PC-3 (cell line): Measurements from ENCODE around the gene SSNA1.

Source experiments
- CTCF ChIP-seq: fragments of 300-600 bp; sonication (generic); conservative IDR thresholded peaks from 2 replicates; pipeline ENCODE4 v1.5.1; 2017; ENCODE audit warnings: antibody characterized with exemption, low read depth, mild to moderate bottlenecking, low read length
- EZH2phosphoT487 ChIP-seq: fragments of 300-600 bp; sonication (generic); IDR thresholded peaks from 2 replicates; pipeline ENCODE4 v1.6.1; 2018; ENCODE audit warnings: mild to moderate bottlenecking, antibody characterized with exemption, low read length, borderline replicate concordance

DNA sequence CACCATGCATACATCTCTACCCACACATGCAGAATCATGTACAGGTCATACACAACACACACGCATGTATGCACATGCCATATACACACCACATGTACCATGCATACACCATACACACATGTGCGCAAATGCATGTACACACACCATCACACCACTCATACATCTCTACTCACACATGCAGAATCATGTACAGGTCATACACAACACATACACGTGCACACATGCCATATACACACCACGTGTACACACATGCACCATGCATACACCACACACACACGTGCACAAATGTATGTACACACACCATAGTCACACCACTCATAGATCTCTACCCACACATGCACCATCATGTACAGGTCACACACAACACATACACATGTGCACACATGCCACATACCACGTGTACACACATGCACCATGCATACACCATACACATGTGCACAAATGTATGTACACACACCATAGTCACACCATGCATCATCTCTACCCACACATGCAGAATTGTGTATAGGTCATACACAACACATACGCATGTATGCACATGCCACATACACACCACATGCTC is 35.6 kb upstream of the SSNA1 start:
- TF ChIP-seq CTCF (no peak), EZH2phosphoT487 (no peak)
